T47D (cell line): ENCODE results near the gene DNAH1.
"Not testable (repeated sequence)": the region's sequence is repeated elsewhere in the genome, so short reads cannot be mapped to it uniquely, and the experiment has no call there.

Experiments
- DNase-seq, 2 experiments: peaks; one replicate each; pipeline versions ENCODE4 v3.0.0 to v3.0.0-alpha.2; 2011 to 2012; ENCODE audit warnings: low read depth in 1 of 2, low spot score in 1 of 2
- JUND ChIP-seq: IDR thresholded peaks from 2 replicates; pipeline ENCODE4 v1.6.1; 2012; ENCODE audit warnings: low read depth
- in situ Hi-C: cut with HindIII; loops from 2 replicates; pipeline ENCODE4 v1.10.0; 2016; ENCODE audit warnings: low sequenced_read_pairs, low pct_unique_long_range_greater_than_20kb

The DNAH1 gene

DNA sequence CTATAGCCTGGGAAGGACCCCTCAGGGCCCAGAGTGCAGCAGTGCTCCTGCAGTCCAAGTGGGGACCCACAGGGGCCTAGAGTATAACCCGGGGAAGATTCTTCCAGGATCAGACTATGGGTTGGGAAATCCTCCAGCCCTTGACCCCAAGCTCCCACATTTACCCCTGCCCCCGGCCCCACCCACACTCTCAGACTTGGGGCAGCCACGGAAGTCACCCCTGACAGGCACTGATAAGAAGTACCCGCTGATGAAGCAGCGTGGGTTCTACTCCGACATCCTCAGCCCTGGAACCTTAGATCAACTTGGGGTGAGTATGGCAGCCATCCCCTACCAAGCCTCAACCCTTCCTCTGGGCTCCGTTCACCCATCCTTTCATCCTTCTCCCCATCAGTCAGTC lies 6.3 kb downstream of the DNAH1 start:
- no peak for DNase-seq
- TF ChIP-seq JUND: no peak
- in situ Hi-C loops: no loop called here

DNA sequence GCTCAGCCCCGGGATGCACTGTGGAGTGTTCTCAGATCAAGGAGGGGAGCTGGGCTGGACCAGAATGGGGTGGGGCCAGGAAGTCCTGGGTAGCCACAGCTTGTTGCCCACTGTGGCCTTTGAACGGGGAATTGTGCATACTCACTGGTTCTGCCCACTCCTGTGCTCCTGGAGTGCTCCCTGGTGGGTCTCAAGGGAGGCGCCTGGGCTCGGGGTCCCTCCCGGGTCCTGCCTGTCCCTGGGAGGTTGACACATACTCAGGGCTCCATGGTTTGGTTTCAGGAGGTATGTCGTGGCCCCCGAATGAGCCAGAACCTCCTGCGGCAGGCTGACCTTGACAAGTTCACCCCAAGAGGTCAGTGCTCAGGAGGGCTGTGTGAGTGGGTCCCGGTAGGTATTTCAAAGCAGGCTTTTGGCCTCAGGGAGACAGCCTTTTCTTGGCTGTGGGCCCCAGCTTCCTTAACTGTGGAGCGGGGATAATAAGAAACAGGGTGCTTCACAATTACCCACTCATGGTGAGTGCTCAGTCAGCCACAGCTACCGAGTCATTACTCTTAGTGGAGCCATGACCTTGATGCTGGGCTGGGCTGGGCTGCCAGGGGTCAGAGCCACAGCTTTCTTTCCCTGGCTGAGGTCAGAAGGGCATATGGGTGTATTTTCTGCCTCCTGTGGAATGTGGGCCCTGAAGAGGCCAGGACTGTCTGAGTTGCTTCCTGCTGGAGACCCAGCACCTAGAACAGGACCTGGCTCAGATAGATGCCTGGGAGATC lies 7.6 kb downstream of the DNAH1 start:
- TF ChIP-seq JUND: no peak
- in situ Hi-C loops: no loop called here
- no peak for DNase-seq

DNA sequence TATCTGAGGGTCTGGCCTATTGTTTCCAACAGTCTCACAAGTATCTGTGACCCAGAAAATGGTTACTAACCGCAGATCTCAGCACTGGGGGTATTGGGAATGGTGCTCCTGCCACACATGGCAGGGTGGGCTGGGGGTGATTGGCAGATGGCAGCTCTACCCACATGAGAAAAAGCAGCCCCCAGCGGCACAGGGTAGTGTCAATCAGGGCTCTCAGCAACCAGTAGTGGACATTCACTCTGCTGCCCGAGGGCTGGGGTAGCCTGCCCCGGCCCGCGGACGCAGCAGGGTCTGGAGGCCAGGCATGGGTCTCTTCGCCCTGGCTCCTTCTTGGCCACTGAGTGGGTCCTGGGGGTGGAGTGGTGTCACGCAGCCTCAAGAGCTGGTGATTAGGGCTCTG lies 8.6 kb downstream of the DNAH1 start:
- no peak for DNase-seq
- TF ChIP-seq JUND: no peak
- in situ Hi-C loops: no loop called here

DNA sequence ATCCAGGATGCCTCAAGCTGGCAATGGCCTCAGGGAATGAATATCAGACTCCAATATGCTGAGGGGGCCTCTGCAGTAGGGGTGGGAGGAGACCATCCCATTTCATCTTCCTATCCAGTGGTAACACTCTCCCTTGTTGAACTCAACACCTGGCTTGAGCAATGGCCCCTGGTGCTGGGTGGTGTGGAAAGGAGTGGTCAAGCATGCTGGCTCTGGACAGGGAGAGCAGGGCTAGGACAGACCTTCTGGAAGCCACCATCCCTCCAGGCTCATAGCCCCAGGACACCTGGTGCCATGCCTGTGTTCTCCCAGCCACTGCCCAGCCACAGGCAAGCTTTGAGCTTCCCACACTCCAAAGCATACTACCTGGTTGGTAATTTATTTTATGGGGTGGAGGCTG lies 9.6 kb downstream of the DNAH1 start:
- in situ Hi-C loops: no loop called here
- TF ChIP-seq JUND: no peak
- no peak for DNase-seq

DNA sequence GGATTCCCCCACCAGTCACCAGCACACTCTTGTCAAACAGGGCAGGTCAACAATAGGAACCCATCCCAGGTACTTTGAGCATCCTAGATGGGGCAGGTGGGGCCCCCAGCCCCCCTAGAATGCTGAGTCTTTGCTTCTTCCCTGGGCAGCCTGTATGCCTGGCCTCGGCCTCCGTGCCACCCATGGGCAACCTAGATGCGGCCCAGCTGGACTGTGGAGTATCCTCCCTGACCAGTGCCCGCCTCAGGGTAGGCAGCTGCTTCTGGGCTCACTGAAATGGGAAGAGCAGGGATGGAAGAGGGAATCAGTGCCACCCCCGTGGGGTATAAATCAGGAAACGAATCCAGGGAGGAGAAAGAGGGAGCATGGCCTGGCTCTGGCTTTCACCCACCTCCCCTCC lies 10.9 kb downstream of the DNAH1 start:
- in situ Hi-C loops: no loop called here
- no peak for DNase-seq
- no peak for TF ChIP-seq JUND

DNA sequence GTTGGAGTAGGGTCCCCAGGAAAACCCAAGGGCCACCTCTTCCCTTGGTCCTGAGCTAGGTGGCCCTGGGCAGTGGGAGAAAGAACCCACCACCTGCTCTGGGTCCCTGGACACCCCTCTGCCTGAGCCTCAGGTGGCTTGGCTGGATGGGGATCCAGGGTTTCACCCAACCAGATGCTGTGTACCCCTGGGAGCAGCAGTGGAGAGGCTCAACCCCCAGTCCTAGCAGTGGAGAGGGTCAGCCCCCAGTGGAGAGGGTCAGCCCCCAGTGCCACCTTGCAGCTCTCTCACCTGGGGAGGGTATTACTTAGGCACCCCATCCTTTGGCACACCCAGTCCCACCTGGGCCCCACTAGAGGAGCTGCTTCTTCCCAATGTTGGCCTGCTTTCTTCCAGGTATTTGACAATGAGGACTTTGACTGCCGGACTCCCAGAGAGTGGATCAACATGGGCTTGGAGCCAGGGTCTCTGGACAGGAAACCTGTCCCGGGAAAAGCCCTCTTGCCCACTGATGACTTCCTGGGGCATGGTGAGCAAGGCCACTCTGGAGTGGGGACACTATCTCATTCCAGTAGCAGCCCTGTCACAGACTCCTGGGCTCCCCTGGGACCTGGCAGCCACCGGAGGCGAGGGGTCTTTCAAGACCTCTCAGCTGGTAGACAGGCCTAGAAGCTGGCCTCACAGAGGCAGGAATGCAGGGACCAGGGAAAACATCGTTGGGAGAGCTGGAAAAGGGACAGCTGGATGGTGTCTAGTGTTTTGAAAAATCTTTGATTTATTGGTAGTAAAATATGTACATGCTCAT lies 11.6 kb downstream of the DNAH1 start:
- DNase-seq: no peak
- TF ChIP-seq JUND: no peak
- in situ Hi-C loops: no loop called here

DNA sequence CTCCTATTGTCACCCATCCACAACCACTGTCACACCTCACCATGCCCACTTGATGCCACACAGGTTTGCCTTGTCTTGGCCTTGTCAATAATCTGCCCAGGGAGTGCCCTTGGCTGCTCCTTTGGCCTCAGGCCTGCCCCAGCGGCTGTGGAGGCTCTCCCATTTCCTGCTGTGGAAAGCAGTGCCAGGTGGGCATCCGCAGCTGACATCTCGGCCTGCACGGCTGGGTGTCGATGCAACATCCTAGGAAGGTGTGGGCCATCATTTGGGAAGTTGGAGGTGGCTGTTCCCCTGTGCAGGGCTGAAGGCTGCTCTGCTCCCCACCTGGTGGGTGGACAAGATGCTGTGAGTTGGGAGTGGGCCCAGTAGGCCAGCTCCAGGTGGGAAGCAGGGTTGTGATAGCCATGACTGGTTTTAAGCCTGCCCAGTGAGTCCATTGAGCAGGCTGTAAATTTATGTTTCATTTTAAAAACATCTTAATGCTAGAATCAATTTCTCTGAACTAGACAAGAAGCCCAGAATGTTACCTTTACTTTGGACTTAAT lies 12.5 kb downstream of the DNAH1 start:
- no peak for TF ChIP-seq JUND
- DNase-seq: no peak
- in situ Hi-C loops: no loop called here

DNA sequence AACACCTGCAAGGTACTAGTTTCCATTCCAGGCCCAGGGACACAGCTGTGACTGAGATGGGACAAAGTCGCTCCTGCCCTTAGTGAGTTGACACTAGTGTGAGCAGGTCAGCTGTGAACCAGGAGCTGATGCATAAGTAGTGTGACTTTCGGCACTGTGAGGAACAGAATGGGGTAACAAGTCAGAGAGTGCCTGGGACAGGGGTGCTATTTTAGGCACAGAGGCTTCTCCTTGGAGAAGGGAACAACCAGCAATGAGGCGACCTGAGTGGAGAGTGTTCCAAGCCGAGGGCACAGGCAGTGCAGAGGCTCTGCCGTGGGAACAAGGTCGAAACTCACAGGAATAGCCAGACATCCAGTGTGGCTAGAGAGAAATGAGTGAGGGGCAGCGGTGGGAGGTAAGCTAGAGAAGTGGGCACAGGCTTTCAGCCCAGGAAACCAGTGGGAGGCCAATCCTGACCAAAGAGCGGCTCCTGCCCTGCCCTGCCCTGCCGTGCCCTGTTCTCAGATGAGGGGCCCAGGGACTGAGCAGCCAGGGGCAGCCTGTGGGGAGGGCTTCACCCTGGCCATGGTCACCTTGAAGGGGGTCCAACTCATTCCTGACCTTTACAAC lies 14.2 kb downstream of the DNAH1 start:
- DNase-seq: no peak
- no peak for TF ChIP-seq JUND
- in situ Hi-C loops: no loop called here

DNA sequence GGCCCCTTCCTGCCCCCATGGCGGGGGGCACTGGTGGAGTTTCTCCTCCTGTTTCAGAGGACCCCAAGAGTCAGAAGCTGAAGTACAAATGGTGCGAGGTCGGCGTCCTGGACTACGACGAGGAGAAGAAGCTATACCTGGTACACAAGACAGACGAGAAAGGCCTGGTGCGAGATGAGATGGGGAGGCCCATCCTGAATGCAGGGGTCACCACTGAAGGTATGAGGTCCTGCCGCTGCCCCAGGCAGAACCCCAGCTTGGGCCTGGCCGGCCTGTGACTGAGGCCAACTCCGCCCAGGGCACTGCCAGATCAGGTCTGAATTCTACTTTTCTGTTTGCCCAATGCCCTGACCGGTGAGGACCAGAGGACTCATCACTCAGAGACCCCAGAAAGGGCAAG lies 15.0 kb downstream of the DNAH1 start:
- in situ Hi-C loops: no loop called here
- no peak for TF ChIP-seq JUND
- no peak for DNase-seq

DNA sequence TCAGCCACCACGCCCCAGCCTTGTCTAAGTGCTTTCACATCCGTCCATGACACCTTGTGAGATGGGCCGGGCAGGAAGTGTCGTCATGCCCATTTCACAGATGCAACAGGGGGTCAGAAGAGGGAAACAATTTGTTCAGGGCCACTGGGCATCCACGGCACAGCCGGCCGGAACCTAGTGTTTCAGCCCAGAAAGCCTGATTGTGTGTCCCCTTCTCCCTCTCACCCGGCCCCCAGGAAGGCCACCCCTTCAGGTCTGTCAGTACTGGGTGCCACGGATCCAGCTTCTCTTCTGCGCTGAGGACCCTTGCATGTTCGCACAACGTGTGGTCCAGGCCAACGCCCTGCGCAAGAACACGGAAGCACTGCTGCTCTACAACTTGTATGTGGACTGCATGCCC lies 15.8 kb downstream of the DNAH1 start:
- TF ChIP-seq JUND: no peak
- in situ Hi-C loops: no loop called here
- DNase-seq: no peak

DNA sequence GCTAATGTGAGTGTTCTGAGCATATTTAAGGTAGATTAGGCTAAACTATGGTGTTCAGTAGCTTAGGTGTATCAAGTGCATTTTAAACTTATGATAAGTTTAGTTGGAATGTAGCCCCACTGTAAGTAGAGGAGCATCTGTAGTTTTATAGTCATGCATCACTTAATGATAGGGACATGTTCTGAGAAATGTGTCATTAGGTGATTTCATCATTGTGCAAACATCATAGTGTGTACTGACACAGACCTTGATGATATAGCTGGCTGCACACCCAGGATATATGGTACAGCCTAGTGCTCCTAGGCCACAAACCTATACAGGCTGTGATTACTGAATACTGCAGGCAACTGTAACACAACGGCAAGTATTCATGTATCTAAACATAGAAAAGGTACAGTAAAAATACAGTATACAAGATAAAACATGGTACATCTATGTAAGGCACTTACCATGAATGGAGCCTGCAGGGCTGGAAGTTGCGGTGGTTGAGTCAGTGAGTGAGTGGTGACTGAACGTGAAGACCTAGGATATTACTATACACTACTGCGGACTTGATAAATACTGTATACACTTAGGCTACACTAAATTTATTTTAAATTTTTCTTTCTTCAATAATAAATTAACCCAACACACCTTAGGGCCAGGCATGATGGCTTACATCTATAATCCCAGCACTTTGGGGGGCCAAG lies 17.9 kb downstream of the DNAH1 start:
- in situ Hi-C loops: no loop called here
- no peak for TF ChIP-seq JUND
- DNase-seq: no peak

DNA sequence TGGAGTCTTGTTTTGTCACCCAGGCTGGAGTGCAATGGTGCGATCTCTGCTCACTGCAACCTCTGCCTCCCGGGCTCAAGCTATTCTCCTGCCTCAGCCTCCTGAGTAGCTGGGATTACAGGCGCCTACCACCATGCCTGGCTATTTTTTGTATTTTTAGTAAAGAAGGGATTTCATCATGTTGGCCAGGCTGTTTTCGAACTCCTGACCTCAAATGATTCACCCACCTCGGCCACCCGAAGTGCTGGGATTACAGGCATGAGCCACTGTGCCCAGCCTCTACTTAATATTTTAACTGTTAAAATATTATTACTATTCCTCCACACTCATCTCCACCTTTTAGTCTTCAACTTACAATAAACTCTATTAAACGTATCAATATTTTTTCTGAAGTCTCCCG lies 22.0 kb downstream of the DNAH1 start:
- DNase-seq, in situ Hi-C loops: not testable (repeated sequence)
